PFSK-1 (cell line): ENCODE results near the gene RAX2.

Experiments used
- FOXP2 ChIP-seq: optimal IDR thresholded peaks from 2 replicates; pipeline ENCODE3; 2011; ENCODE audit warnings: borderline replicate concordance, control low read depth, inconsistent platforms; ENCODE audit not compliant: insufficient read depth; ENCODE audit errors: extremely low read length, extremely low read depth
- POLR2AphosphoS5 ChIP-seq: IDR thresholded peaks from 2 replicates; pipeline ENCODE4 v1.6.1; 2012; ENCODE audit warnings: low read depth, mild to moderate bottlenecking, control low read depth, low read length, moderate library complexity
- SIN3A ChIP-seq: IDR thresholded peaks from 2 replicates; pipeline ENCODE4 v1.6.1; 2012; ENCODE audit warnings: mild to moderate bottlenecking, low read length, moderate library complexity, borderline replicate concordance; ENCODE audit not compliant: insufficient read depth
- TAF1 ChIP-seq: IDR thresholded peaks from 2 replicates; pipeline ENCODE4 v1.6.1; 2012; ENCODE audit warnings: low read length, control low read depth, borderline replicate concordance; ENCODE audit not compliant: insufficient read depth
- TF ChIP-seq, protein P1 (sequence below), 2 experiments: IDR thresholded peaks; 2 replicates each; pipeline versions ENCODE4 v1.6.1 to v1.8.0; 2011 to 2012; ENCODE audit warnings: low read depth in 2 of 2, low read length in 2 of 2, control low read depth in 1 of 2, inconsistent platforms in 1 of 2, mild to moderate bottlenecking in 1 of 2, moderate library complexity in 1 of 2; ENCODE audit not compliant: insufficient read depth in 1 of 2

The RAX2 gene

GRCh38 chr19:3790941-3791340 is 18.9 kb upstream of the RAX2 start:
- TF ChIP-seq, protein P1, sequence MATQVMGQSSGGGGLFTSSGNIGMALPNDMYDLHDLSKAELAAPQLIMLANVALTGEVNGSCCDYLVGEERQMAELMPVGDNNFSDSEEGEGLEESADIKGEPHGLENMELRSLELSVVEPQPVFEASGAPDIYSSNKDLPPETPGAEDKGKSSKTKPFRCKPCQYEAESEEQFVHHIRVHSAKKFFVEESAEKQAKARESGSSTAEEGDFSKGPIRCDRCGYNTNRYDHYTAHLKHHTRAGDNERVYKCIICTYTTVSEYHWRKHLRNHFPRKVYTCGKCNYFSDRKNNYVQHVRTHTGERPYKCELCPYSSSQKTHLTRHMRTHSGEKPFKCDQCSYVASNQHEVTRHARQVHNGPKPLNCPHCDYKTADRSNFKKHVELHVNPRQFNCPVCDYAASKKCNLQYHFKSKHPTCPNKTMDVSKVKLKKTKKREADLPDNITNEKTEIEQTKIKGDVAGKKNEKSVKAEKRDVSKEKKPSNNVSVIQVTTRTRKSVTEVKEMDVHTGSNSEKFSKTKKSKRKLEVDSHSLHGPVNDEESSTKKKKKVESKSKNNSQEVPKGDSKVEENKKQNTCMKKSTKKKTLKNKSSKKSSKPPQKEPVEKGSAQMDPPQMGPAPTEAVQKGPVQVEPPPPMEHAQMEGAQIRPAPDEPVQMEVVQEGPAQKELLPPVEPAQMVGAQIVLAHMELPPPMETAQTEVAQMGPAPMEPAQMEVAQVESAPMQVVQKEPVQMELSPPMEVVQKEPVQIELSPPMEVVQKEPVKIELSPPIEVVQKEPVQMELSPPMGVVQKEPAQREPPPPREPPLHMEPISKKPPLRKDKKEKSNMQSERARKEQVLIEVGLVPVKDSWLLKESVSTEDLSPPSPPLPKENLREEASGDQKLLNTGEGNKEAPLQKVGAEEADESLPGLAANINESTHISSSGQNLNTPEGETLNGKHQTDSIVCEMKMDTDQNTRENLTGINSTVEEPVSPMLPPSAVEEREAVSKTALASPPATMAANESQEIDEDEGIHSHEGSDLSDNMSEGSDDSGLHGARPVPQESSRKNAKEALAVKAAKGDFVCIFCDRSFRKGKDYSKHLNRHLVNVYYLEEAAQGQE (IDR thresholded peaks at IDR 0.05; ENCODE audit: insufficient read depth in 1 of 2, low read depth in 2 of 2, low read length in 2 of 2) = no peak
- TF ChIP-seq POLR2AphosphoS5 (no peak), TAF1 (no peak), SIN3A (no peak), FOXP2 (no peak)

GRCh38 chr19:3790209-3790734 is 18.2 kb upstream of the RAX2 start:
- TF ChIP-seq, protein P1 (IDR thresholded peaks at IDR 0.05; ENCODE audit: insufficient read depth in 1 of 2, low read depth in 2 of 2, low read length in 2 of 2) = no peak
- TF ChIP-seq POLR2AphosphoS5 (no peak), SIN3A (no peak), TAF1 (no peak), FOXP2 (no peak)

DNA sequence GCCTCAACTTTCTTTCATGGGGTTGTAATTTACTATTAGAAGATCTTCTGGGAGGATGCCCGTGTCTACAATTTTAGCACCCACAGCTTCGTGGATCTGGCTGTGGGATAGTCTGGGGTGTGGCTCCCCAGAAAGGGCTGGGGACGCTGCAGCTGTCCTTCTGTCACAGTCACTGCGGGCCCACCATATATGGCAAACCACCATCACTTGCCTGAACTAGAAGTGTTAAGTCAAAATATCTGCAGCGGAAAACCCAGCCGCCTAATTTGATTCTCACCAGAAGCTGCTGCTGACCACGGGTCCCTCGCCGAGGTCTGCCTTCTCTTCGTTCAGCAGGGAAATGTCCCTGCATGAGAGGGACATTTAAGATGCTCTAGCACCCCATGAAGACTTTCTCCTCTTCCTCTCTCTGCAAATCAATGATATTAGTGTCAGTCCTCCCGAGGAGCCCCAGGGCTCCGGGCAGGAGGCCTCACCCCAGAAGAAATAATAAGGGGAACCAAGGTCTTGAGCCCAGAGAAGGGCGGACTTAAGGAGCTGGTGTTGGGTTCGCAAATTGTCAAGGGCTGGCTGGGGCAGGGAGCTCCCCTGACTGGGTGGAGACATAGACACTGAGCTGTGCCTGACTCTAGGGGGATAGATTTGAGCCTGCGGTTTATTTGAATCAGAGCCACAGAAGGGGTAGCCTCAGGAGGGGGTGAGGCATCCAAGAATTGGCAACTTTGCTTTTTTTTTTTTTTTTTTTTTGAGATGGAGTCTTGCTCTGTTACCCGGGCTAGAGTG is 17.2 kb upstream of the RAX2 start:
- no peak for TF ChIP-seq TAF1
- no peak for TF ChIP-seq POLR2AphosphoS5

GRCh38 chr19:3785938-3786824 is 14.2 kb upstream of the RAX2 start, which contains the start of gene MATK:
TSS of gene MATK (minus strand) at chr19:3786381. CDS start at chr19:3785135, 1,246 bp downstream.
- TF ChIP-seq TAF1 = no peak
- no peak for TF ChIP-seq POLR2AphosphoS5
- TF ChIP-seq, protein P1 (IDR thresholded peaks at IDR 0.05; ENCODE audit: insufficient read depth in 1 of 2, low read depth in 2 of 2, low read length in 2 of 2) = no peak
- TF ChIP-seq FOXP2 = no peak
- TF ChIP-seq SIN3A = no peak

- no peak for TF ChIP-seq TAF1
- TF ChIP-seq FOXP2 = no peak
- TF ChIP-seq, protein P1 (IDR thresholded peaks at IDR 0.05; ENCODE audit: insufficient read depth in 1 of 2, low read depth in 2 of 2, low read length in 2 of 2) = no peak
- no peak for TF ChIP-seq SIN3A
- TF ChIP-seq POLR2AphosphoS5 = no peak
Measured at GRCh38 chr19:3785451-3785937, 13.5 kb upstream of the RAX2 start.
